Caco-2 (cell line): ENCODE measurements around the gene GPC6. TPM values are rescaled to one million over a fixed set of nuclear protein-coding genes. Genes with fewer than 3 reads are reported as not detected.

ENCODE experiments used
- BruUV-seq: library from RNA; stranded (reverse); fragments of 400-500 nt; replicated peaks from 2 replicates; lab custom pipeline; 2021; lab: Mats Ljungman, UMichigan
- CTCF ChIA-PET: fragments of 300-600 bp; sonication (Branson Sonifier 250); formaldehyde crosslinking; loops from one replicate; lab custom pipeline; 2022; ENCODE audit warnings: antibody characterized with exemption; lab: Charles Lee
- POLR2A ChIA-PET: fragments of 300-600 bp; sonication (Branson Sonifier 250); formaldehyde crosslinking; loops from one replicate; lab custom pipeline; 2022; ENCODE audit warnings: antibody characterized with exemption; lab: Charles Lee
- DNase-seq, 2 experiments: peaks; one replicate each; pipeline versions ENCODE4 v3.0.0 to v3.0.0-alpha.2; 2020 to 2022
- H3K27me3 ChIP-seq: replicated peaks from 2 replicates; pipeline ENCODE4 v1.6.0; 2011; ENCODE audit warnings: low read length; ENCODE audit not compliant: control insufficient read depth, insufficient read depth
- H3K36me3 ChIP-seq: 2 replicates; pipeline ENCODE4 v1.5.1; 2011; ENCODE audit warnings: low read length; ENCODE audit not compliant: control insufficient read depth, insufficient read depth
- H3K4me1 ChIP-seq: fragments of 250-450 bp; sonication (Bioruptor Pico); 2 replicates; pipeline ENCODE4 v1.5.1; 2020; ENCODE audit warnings: mild to moderate bottlenecking
- H3K4me3 ChIP-seq: 2 replicates; pipeline ENCODE4 v1.5.1; 2011; ENCODE audit warnings: low read depth, mild to moderate bottlenecking, control low read depth, low read length
- H3K9me3 ChIP-seq: fragments of 250-450 bp; sonication (Bioruptor Pico); 2 replicates; pipeline ENCODE4 v1.5.1; 2020; ENCODE audit warnings: mild to moderate bottlenecking, moderate library complexity
- H3K27ac Mint-ChIP-seq: one replicate; pipeline ENCODE4 v1.8.0; 2022; ENCODE audit warnings: mixed read lengths; ENCODE audit not compliant: unreplicated experiment
- H3K27me3 Mint-ChIP-seq: one replicate; pipeline ENCODE4 v1.8.0; 2022; ENCODE audit warnings: mixed read lengths; ENCODE audit not compliant: insufficient read depth, unreplicated experiment
- H3K36me3 Mint-ChIP-seq: one replicate; pipeline ENCODE4 v1.8.0; 2022; ENCODE audit warnings: mild to moderate bottlenecking, mixed read lengths; ENCODE audit not compliant: insufficient read depth, unreplicated experiment
- H3K4me1 Mint-ChIP-seq: one replicate; pipeline ENCODE4 v1.8.0; 2022; ENCODE audit warnings: low read depth, mixed read lengths; ENCODE audit not compliant: unreplicated experiment
- H3K4me3 Mint-ChIP-seq: one replicate; pipeline ENCODE4 v1.8.0; 2022; ENCODE audit warnings: mild to moderate bottlenecking, moderate library complexity, mixed read lengths; ENCODE audit not compliant: unreplicated experiment
- H3K9me3 Mint-ChIP-seq: one replicate; pipeline ENCODE4 v1.8.0; 2022; ENCODE audit warnings: mixed read lengths; ENCODE audit not compliant: unreplicated experiment
- intact Hi-C: fragments of 100-400 bp; cut with micrococcal nuclease; formaldehyde crosslinking; loops from one replicate; pipeline ENCODE4 v1.10.0; 2022; ENCODE audit not compliant: unreplicated experiment
- total RNA-seq: library from RNA; stranded (reverse); gene quantifications from 2 replicates; pipeline ENCODE4 v1.2.3, GENCODE V29; 2022
- TF ChIP-seq, protein P1 (sequence below), 2 experiments: fragments of 200-600 bp in 1 of 2; IDR thresholded peaks; 1 replicate in 1 of 2; 2 replicates in 1 of 2; pipeline versions ENCODE4 v1.5.1 to v1.8.0; 2011 to 2022; ENCODE audit warnings: antibody characterized with exemption in 1 of 2, control low read depth in 1 of 2, inconsistent platforms in 1 of 2, low read depth in 1 of 2, low read length in 1 of 2, mild to moderate bottlenecking in 1 of 2, moderate library complexity in 1 of 2; ENCODE audit not compliant: insufficient read depth in 1 of 2, severe bottlenecking in 1 of 2, unreplicated experiment in 1 of 2

GPC6 gene
- total RNA-seq, 1 experiment from 2014 or later: 0.16 TPM

DNA sequence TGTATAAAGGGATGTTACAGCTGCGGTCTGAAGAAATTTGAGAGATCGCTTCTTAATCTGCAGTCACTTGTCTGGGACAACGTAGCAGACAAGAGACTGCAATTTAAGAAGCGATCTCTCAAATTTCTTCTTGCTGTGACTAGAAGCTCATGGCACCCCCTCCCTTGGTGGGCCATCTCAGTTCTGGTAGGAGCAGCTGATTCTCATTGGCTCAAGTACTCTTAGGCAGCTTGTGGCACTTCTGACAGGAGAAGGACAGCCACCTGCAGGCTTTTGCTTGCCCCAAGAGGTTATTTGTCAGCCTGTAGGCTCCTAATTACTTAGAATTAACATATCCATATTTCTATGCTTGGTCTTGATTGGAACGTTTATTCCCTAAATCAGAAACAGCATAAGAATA lies 749.9 kb downstream of the GPC6 start:
- POLR2A ChIA-PET: no interaction called here
- CTCF ChIA-PET: no interaction called here

DNA sequence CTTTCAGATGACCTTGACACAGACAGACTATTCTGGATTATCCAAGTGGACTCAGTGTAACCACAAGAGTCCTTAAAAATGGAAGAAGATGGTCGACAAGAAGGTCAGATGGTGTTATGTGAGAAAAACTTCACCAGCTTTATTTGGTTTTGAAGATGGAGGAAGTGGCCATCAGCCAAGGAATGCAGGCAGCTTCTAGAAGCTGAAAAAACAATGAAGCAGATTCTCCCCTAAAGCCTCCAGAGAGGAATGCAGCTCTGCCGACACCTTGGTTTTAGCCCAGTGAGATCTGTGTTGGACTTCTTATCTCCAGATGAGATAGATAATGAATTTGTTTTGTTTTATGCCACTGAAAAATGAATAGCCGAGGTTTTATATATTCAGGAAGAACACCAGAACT lies 751.4 kb downstream of the GPC6 start:
- no peak overlapping the region for H3K4me3 Mint-ChIP-seq
- Histone ChIP-seq H3K9me3 (no peaks in the 10 kb centered on the region), H3K4me3 (no peak overlapping the region), H3K36me3 (no peaks in the 10 kb centered on the region; the same call in 1 of the 2 replicates), H3K4me1 (no peaks in the 10 kb centered on the region), H3K27me3 (no peaks in the 10 kb centered on the region)
- H3K4me1 Mint-ChIP-seq: no peaks in the 10 kb centered on the region
- no peaks in the 10 kb centered on the region for H3K36me3 Mint-ChIP-seq
- POLR2A ChIA-PET: no interaction called here
- TF ChIP-seq, protein P1, sequence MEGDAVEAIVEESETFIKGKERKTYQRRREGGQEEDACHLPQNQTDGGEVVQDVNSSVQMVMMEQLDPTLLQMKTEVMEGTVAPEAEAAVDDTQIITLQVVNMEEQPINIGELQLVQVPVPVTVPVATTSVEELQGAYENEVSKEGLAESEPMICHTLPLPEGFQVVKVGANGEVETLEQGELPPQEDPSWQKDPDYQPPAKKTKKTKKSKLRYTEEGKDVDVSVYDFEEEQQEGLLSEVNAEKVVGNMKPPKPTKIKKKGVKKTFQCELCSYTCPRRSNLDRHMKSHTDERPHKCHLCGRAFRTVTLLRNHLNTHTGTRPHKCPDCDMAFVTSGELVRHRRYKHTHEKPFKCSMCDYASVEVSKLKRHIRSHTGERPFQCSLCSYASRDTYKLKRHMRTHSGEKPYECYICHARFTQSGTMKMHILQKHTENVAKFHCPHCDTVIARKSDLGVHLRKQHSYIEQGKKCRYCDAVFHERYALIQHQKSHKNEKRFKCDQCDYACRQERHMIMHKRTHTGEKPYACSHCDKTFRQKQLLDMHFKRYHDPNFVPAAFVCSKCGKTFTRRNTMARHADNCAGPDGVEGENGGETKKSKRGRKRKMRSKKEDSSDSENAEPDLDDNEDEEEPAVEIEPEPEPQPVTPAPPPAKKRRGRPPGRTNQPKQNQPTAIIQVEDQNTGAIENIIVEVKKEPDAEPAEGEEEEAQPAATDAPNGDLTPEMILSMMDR (IDR thresholded peaks at IDR 0.05; ENCODE audit: insufficient read depth in 1 of 2, low read depth in 1 of 2, low read length in 1 of 2, severe bottlenecking in 1 of 2, unreplicated experiment in 1 of 2): no peak
- no peak overlapping the region for H3K27ac Mint-ChIP-seq
- no peaks in the 10 kb centered on the region for H3K9me3 Mint-ChIP-seq
- no peaks in the 10 kb centered on the region for H3K27me3 Mint-ChIP-seq
- CTCF ChIA-PET: no interaction called here
- intact Hi-C loops: no loop called here
- no peak for DNase-seq
- no TSS peak for BruUV-seq

More for the DNA sequence above, 749.9 kb downstream of the GPC6 start:
- no peaks in the 10 kb centered on the region for H3K4me1 Mint-ChIP-seq
- H3K36me3 Mint-ChIP-seq: no peaks in the 10 kb centered on the region
- no peaks in the 10 kb centered on the region for H3K27me3 Mint-ChIP-seq
- H3K4me1 ChIP-seq: no peaks in the 10 kb centered on the region
- H3K4me3 ChIP-seq: no peak overlapping the region
- H3K9me3 ChIP-seq: no peaks in the 10 kb centered on the region
- intact Hi-C loops: no loop called here
- TF ChIP-seq, protein P1 (IDR thresholded peaks at IDR 0.05; ENCODE audit: insufficient read depth in 1 of 2, low read depth in 1 of 2, low read length in 1 of 2, severe bottlenecking in 1 of 2, unreplicated experiment in 1 of 2): no peak
- H3K4me3 Mint-ChIP-seq: no peak overlapping the region
- no peak overlapping the region for H3K27ac Mint-ChIP-seq
- H3K9me3 Mint-ChIP-seq: no peaks in the 10 kb centered on the region
- no peak for DNase-seq
- no TSS peak for BruUV-seq
- no peaks in the 10 kb centered on the region for H3K36me3 ChIP-seq
- no peaks in the 10 kb centered on the region for H3K27me3 ChIP-seq

DNA sequence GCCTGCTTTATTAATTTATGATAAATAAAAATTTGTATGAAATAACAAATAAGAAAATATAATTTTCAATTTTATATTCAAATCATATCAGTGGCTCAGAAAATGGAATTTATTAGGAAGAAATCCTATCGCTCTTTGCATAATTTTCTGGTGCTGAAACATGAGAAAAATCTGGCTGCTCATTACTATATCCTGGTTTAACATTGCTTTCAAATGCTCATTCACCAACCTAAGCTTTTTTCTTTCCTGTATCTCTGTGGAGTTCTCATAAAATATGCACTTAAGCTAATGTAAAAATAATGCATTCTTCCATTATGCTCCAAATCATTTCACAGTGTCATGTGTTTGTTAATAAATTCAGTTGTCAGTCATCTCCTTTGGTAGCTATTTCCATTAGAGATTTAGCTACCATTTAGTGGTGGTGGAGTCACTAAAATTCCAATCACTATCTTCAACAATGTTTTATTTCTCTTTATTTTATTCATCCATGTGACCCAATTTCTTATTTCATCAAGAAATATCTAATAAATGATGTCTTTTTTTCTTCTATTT lies 754.9 kb downstream of the GPC6 start:
- no peak overlapping the region for H3K4me3 ChIP-seq
- no peak overlapping the region for H3K27ac Mint-ChIP-seq
- H3K9me3 ChIP-seq: no peaks in the 10 kb centered on the region
- no peak for DNase-seq
- intact Hi-C loops: no loop called here
- H3K27me3 ChIP-seq: no peaks in the 10 kb centered on the region
- H3K36me3 Mint-ChIP-seq: no peaks in the 10 kb centered on the region
- no peak overlapping the region for H3K4me3 Mint-ChIP-seq
- no peaks in the 10 kb centered on the region for H3K9me3 Mint-ChIP-seq
- no peaks in the 10 kb centered on the region for H3K27me3 Mint-ChIP-seq
- H3K36me3 ChIP-seq: no peaks in the 10 kb centered on the region; the same call in 1 of the 2 replicates
- H3K4me1 ChIP-seq: no peaks in the 10 kb centered on the region
- BruUV-seq: no TSS peak
- CTCF ChIA-PET: no interaction called here
- TF ChIP-seq, protein P1 (IDR thresholded peaks at IDR 0.05; ENCODE audit: insufficient read depth in 1 of 2, low read depth in 1 of 2, low read length in 1 of 2, severe bottlenecking in 1 of 2, unreplicated experiment in 1 of 2): no peak
- no peaks in the 10 kb centered on the region for H3K4me1 Mint-ChIP-seq
- POLR2A ChIA-PET: no interaction called here
